Adrenal gland (tissue), 12 donors: ENCODE results near the gene PM20D1. TPM values are rescaled to one million over a fixed set of nuclear protein-coding genes. Genes with fewer than 3 reads are reported as not detected.

ENCODE experiments used
- DNase-seq, 7 donors: peaks; one replicate each; pipeline ENCODE4 v3.0.0-alpha.2; 2019 to 2020
- H3K27ac ChIP-seq, 5 donors: fragments of 200-600 bp; sonication (generic) in 4 of 5; 1 replicate in 3 of 5; 2 replicates in 2 of 5; pipeline versions ENCODE4 v1.5.1 to v1.8.0; 2016 to 2020; ENCODE audit warnings: mild to moderate bottlenecking in 1 of 5
- H3K27me3 ChIP-seq: fragments of 200-600 bp; 2 replicates; pipeline ENCODE4 v1.8.0; 2021
- H3K36me3 ChIP-seq, 2 donors: fragments of 200-600 bp; replicated peaks in 1 of 2; 1 replicate in 1 of 2; 2 replicates in 1 of 2; pipeline versions ENCODE4 v1.5.1 to v1.8.0; 2018 to 2022
- H3K4me1 ChIP-seq, 2 donors: fragments of 200-600 bp; replicated peaks in 1 of 2; 1 replicate in 1 of 2; 2 replicates in 1 of 2; pipeline versions ENCODE4 v1.5.1 to v1.8.0; 2018 to 2021
- H3K4me3 ChIP-seq, 4 donors: fragments of 200-600 bp; sonication (generic) in 3 of 4; one replicate each; pipeline ENCODE4 v1.5.1; 2016 to 2018
- H3K9me3 ChIP-seq, 3 donors: fragments of 200-600 bp; sonication (generic) in 1 of 3; replicated peaks in 1 of 3; 1 replicate in 2 of 3; 2 replicates in 1 of 3; pipeline versions ENCODE4 v1.5.1 to v1.8.0; 2016 to 2021
- POLR2A ChIP-seq, 2 donors: fragments of 450-650 bp; IDR thresholded peaks; one replicate each; pipeline ENCODE4 v1.6.1; 2017; ENCODE audit warnings: antibody characterized with exemption in 2 of 2, mild to moderate bottlenecking in 2 of 2, moderate library complexity in 1 of 2
- WGBS, 4 donors: extraction: QIAGEN DNeasy Blood & Tissue Kit in 2 of 4; methylation state at CpG; one replicate each; pipeline versions ENCODE4 v1.1.5 to v1.1.7; 2013 to 2017; 5-methylcytosine and 5-hydroxymethylcytosine counted together
- intact Hi-C, 2 donors: fragments of 100-400 bp; cut with DNase I; formaldehyde crosslinking; loops; one replicate each; pipeline versions ENCODE4 v1.14.1 to v1.15.0; 2022 to 2023
- polyA plus RNA-seq, 3 donors: library from polyadenylated mRNA; stranded (reverse); fragments of 200-250 nt in 2 of 3; fragments of 350-450 nt in 1 of 3; fragmentation: Illumina TruSeq in 1 of 3; extraction: RNeasy Lipid Tissue Mini Kit (QIAGEN cat#74804) in 1 of 3; gene quantifications; one replicate each; pipeline ENCODE4 v1.2.3, GENCODE V29; 2013 to 2014
- total RNA-seq, 9 donors: library from RNA; depleted of rRNA in 4 of 9; stranded (reverse); fragments of >200 nt in 4 of 9; fragments of 120-200 nt in 1 of 9; fragmentation: NEBNext Ultra II Directional in 1 of 9; extraction: Animal tissue kit (Norgen Biotek cat#: 25700) in 1 of 9; gene quantifications; one replicate each; pipeline versions ENCODE4 v1.1.0 to v1.2.4, GENCODE V29; 2013 to 2023
- TF ChIP-seq, protein P1 (sequence below), 6 experiments: fragments of 450-650 bp in 4 of 6; fragments of 200-600 bp in 2 of 6; sonication (generic) in 1 of 6; IDR thresholded peaks; 1 replicate in 5 of 6; 2 replicates in 1 of 6; pipeline versions ENCODE4 v1.5.1 to v1.8.0; 2016 to 2021; ENCODE audit warnings: antibody characterized with exemption in 6 of 6, mild to moderate bottlenecking in 2 of 6, moderate library complexity in 1 of 6
- donor health status: healthy with polysubstance abuse.
- donor health status: Bipolar disorder and iron deficiency.
- donor health status: DM: yes; HTN: yes; CAD: no.
- donor health status: DM: no; HTN: no; CAD: no.
- donor health status: DM: no; HTN: no; CAD: no.
- donor health status: DM: yes; HTN: yes; CAD: no.

The PM20D1 gene
- total and polyA plus RNA-seq, 12 donors: 0.07 to 1.8 (median 0.48) TPM; not detected in 3

DNA sequence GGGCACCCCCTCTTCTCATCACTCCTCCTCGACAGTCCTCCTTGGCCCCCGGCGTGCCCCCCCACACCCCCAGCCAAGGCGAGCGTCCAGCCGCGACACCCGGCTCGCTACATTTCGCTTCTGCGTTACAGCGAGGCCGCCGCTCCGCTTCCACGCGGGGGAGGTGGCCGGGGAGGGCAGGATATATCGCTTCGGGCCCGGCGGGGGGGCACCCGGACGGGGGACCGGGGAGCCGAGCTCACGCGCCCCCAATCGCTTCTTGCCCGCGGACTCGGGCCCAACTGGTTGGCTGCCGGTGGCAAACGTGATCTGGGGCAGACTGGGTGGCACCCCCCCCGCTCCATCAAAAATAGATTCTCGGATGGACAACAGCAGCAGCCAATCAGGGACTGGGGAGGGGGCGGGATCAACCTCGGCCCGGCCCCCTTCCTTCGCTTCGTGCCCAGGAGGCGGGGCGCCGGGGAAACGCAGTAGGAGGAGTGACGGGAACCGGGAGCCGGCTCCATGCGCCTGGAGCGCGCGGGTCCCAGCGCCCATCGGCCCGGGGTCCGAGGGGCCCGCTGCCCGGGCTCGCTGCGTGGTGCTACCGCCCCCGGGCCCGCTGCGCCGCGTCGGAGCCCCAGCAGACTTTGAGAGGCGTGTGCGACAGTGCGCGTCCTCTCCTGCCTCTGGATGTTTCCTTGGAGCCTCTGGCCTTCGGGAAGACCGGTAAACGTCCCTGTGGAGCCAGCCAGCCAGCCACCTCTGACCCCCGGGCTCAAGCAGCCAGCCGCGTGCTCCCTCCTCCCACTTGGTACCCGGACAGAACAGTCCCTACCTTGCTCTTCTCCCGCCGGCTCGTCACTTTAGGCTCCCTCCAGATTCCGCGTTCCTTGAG is 36.8 kb downstream of the PM20D1 start, which contains the start of gene SLC41A1:
Gene SLC41A1 (minus strand): TSS at position 321 of the 877 bp plus-strand sequence. CDS start 2,757 bp downstream, outside the sequence.
- Histone ChIP-seq H3K9me3 (no peaks in the 10 kb centered on the region), H3K27ac (peak within 1 kb of the TSS; percentile 52 to 91 (median 79)), H3K27me3 (no peaks in the 10 kb centered on the region), H3K4me3 (peak within 1 kb of the TSS; percentile 61 to 93 (median 84)), H3K36me3 (peaks cover 0 to 9% of the 10 kb centered on the region in 2 donors), H3K4me1 (peaks cover 23 to 50% of the 10 kb centered on the region in 2 donors)
- 0 to 1% (median 0%) methylated on average over 11 to 83 of the region's 83 CpGs for WGBS, 4 donors
- DNase-seq: peak; percentile 93 to 98 (median 96)
- TF ChIP-seq POLR2A (IDR thresholded peaks at IDR 0.05): peak; percentile 18 to 81
- TF ChIP-seq, protein P1, sequence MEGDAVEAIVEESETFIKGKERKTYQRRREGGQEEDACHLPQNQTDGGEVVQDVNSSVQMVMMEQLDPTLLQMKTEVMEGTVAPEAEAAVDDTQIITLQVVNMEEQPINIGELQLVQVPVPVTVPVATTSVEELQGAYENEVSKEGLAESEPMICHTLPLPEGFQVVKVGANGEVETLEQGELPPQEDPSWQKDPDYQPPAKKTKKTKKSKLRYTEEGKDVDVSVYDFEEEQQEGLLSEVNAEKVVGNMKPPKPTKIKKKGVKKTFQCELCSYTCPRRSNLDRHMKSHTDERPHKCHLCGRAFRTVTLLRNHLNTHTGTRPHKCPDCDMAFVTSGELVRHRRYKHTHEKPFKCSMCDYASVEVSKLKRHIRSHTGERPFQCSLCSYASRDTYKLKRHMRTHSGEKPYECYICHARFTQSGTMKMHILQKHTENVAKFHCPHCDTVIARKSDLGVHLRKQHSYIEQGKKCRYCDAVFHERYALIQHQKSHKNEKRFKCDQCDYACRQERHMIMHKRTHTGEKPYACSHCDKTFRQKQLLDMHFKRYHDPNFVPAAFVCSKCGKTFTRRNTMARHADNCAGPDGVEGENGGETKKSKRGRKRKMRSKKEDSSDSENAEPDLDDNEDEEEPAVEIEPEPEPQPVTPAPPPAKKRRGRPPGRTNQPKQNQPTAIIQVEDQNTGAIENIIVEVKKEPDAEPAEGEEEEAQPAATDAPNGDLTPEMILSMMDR (IDR thresholded peaks at IDR 0.05): no peak
- intact Hi-C loops: no loop called here

DNA sequence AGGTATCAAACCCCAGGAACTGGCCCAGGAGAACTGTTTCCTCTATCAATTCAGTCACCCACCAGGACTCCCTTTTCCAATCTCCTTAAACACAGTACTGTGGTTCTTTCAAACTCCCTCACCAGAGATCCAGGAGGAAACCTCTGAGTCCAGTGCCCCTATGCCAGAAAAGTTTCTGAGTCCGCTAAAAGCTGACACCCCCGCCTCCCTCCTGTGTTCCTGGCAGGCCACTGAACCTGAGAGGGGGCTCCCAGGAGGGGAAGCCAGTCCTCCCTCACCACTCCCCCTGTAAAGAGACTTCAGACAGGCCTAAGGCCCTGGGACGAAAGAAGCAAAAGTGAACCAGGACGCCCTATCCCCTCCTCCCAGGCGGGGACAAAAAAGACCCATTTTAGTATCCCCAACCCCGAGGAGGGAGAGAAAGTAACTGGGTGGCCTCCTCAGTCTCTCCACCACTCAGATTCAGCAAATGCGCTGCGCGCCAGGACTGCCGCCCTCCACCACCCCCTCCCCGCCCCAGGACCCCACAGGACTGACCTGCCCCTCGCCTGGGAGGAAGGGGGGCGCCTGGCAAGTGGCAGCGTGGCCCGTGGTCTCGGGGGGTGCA is 37.6 kb downstream of the PM20D1 start:
- intact Hi-C loops: no loop called here
- H3K36me3 ChIP-seq: peaks cover 0 to 9% of the 10 kb centered on the region in 2 donors
- peaks cover 23 to 50% of the 10 kb centered on the region in 2 donors for H3K4me1 ChIP-seq
- H3K27me3 ChIP-seq: no peaks in the 10 kb centered on the region
- DNase-seq: peak in 3 of 7 donors; percentile 21 to 41 (median 30)
- peak overlapping the region; percentile 61 to 93 (median 84) for H3K4me3 ChIP-seq
- no peaks in the 10 kb centered on the region for H3K9me3 ChIP-seq
- H3K27ac ChIP-seq: peak overlapping the region; percentile 52 to 91 (median 79)
- TF ChIP-seq, protein P1 (IDR thresholded peaks at IDR 0.05): no peak
- TF ChIP-seq POLR2A (IDR thresholded peaks at IDR 0.05): no peak
- WGBS, 4 donors: 0 to 2% (median 1%) methylated on average over 2 to 16 of the region's 16 CpGs

DNA sequence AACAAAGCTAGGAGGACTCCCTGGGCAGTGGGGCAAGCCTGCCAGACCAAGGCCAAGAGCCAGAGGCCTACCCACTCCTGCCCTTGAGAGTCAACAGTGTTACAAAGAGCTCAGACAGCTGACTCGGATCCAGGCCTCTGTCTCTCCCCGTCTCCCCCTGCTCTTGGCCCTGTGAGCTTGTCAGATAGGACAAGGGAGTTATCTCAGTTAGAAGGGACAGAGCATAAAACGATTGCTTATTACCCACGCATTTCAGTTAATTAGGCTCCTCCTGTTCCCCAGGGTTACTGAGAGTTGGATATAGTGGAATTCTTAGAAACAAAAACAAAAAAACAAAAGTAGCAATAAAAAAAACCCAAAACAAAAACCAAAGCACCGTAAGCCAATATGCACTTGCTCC is 38.3 kb downstream of the PM20D1 start:
- no peaks in the 10 kb centered on the region for H3K9me3 ChIP-seq
- H3K36me3 ChIP-seq: peaks cover 0 to 9% of the 10 kb centered on the region in 2 donors
- peaks cover 23 to 53% of the 10 kb centered on the region in 2 donors for H3K4me1 ChIP-seq
- no peaks in the 10 kb centered on the region for H3K27me3 ChIP-seq
- TF ChIP-seq POLR2A (IDR thresholded peaks at IDR 0.05): peak in 1 of 2 donors; percentile 61
- TF ChIP-seq, protein P1 (IDR thresholded peaks at IDR 0.05): no peak
- DNase-seq: peak; percentile 54 to 88 (median 78)
- H3K4me3 ChIP-seq: peak overlapping the region in 1 of 4 donors; percentile 91
- intact Hi-C loops: no loop called here
- 11 to 28% (median 20%) methylated on average over 5 of the region's 5 CpGs for WGBS, 4 donors
- peak overlapping the region in 4 of 5 donors; percentile 52 to 91 (median 84) for H3K27ac ChIP-seq
